ENCODE measurements around the gene PHF8. TPM values are rescaled to one million over a fixed set of nuclear protein-coding genes. Genes with fewer than 3 reads are reported as not detected.
A peak's percentile ranks its signal among the peaks of the same experiment; 100 is the strongest.

The PHF8 gene
- total RNA-seq: 10 to 100 TPM; 51.7 to 53.2 TPM

- H3K36me3 Mint-ChIP-seq (ENCODE audit: low read depth): peaks cover 13% of the 10 kb centered on the region
- H3K27me3 Mint-ChIP-seq (ENCODE audit: low read depth): no peaks in the 10 kb centered on the region
- H3K27ac Mint-ChIP-seq: peak within 1 kb of the TSS; percentile 95
- H3K9me3 Mint-ChIP-seq: no peaks in the 10 kb centered on the region
- intact Hi-C loops (cut with micrococcal nuclease): loop anchor here (1.0 to 10.0 kb wide), 11 partner anchors 139 to 1117 kb away; partner anchors contain the start of genes FAM120C, GNL3L, KDM5C and RIBC1
- peak within 1 kb of the TSS; percentile 89 for H3K4me3 Mint-ChIP-seq
- H3K4me1 Mint-ChIP-seq (ENCODE audit: low read depth): peaks cover 19% of the 10 kb centered on the region
- DNase-seq: peak; percentile 95
- CTCF ChIA-PET: no interaction called here
These were observed at the start of gene PHF8 for GRCh38 chrX:54044126-54044876. Gene PHF8, minus strand, starts transcription at chrX:54044473. Its CDS starts 1,745 bp downstream, at chrX:54042728.

- CTCF ChIA-PET: interaction anchor here (0.7 kb wide), 1 partner anchor 17 kb away, joined by 3 read pairs; no protein-coding TSS in a partner anchor
- intact Hi-C loops (cut with micrococcal nuclease): no loop called here
- H3K36me3 Mint-ChIP-seq (ENCODE audit: low read depth): peaks cover 1% of the 10 kb centered on the region
These were observed 49.3 kb upstream of the PHF8 start for GRCh38 chrX:54093571-54093970.

GRCh38 chrX:54093159-54093558 lies 48.9 kb upstream of the PHF8 start:
- intact Hi-C loops (cut with micrococcal nuclease): no loop called here
- DNase-seq: no peak
- peaks cover 1% of the 10 kb centered on the region for H3K36me3 Mint-ChIP-seq (ENCODE audit: low read depth)
- CTCF ChIA-PET: interaction anchor here (0.7 kb wide), 1 partner anchor 18 kb away, joined by 3 read pairs; no protein-coding TSS in a partner anchor
- no peaks in the 10 kb centered on the region for H3K4me1 Mint-ChIP-seq (ENCODE audit: low read depth)
- no peak overlapping the region for H3K4me3 Mint-ChIP-seq
- H3K27ac Mint-ChIP-seq: no peak overlapping the region
- no peaks in the 10 kb centered on the region for H3K9me3 Mint-ChIP-seq
- H3K27me3 Mint-ChIP-seq (ENCODE audit: low read depth): no peaks in the 10 kb centered on the region

More at GRCh38 chrX:54093571-54093970, 49.3 kb upstream of the PHF8 start:
- Mint-ChIP-seq H3K27ac (no peak overlapping the region), H3K4me1 (ENCODE audit: low read depth) (no peaks in the 10 kb centered on the region), H3K9me3 (no peaks in the 10 kb centered on the region), H3K4me3 (no peak overlapping the region), H3K27me3 (ENCODE audit: low read depth) (no peaks in the 10 kb centered on the region)
- DNase-seq: no peak

- Mint-ChIP-seq H3K9me3 (no peaks in the 10 kb centered on the region), H3K27ac (no peak overlapping the region), H3K4me1 (ENCODE audit: low read depth) (no peaks in the 10 kb centered on the region), H3K36me3 (ENCODE audit: low read depth) (peaks cover 1% of the 10 kb centered on the region), H3K4me3 (no peak overlapping the region), H3K27me3 (ENCODE audit: low read depth) (no peaks in the 10 kb centered on the region)
- intact Hi-C loops (cut with micrococcal nuclease): no loop called here
- CTCF ChIA-PET: no interaction called here
- no peak for DNase-seq
These were observed 46.6 kb upstream of the PHF8 start for GRCh38 chrX:54090880-54091279.

- peaks cover 1% of the 10 kb centered on the region for H3K36me3 Mint-ChIP-seq (ENCODE audit: low read depth)
- CTCF ChIA-PET: no interaction called here
- DNase-seq: no peak
- no peaks in the 10 kb centered on the region for H3K9me3 Mint-ChIP-seq
- no peaks in the 10 kb centered on the region for H3K27me3 Mint-ChIP-seq (ENCODE audit: low read depth)
- no peak overlapping the region for H3K27ac Mint-ChIP-seq
- no peak overlapping the region for H3K4me3 Mint-ChIP-seq
- intact Hi-C loops (cut with micrococcal nuclease): no loop called here
- no peaks in the 10 kb centered on the region for H3K4me1 Mint-ChIP-seq (ENCODE audit: low read depth)
These were observed 44.9 kb upstream of the PHF8 start for GRCh38 chrX:54089191-54089590.

- Mint-ChIP-seq H3K4me3 (no peak overlapping the region), H3K36me3 (ENCODE audit: low read depth) (peaks cover 1% of the 10 kb centered on the region)
- CTCF ChIA-PET: interaction anchor here (0.7 kb wide), 2 partner anchors 38 to 606 kb away, joined by 3 read pairs; no protein-coding TSS in a partner anchor
These were observed 43.4 kb upstream of the PHF8 start for GRCh38 chrX:54087661-54088060.

GRCh38 chrX:54085666-54086065 lies 41.4 kb upstream of the PHF8 start:
- H3K27me3 Mint-ChIP-seq (ENCODE audit: low read depth): no peaks in the 10 kb centered on the region
- DNase-seq: no peak
- H3K36me3 Mint-ChIP-seq (ENCODE audit: low read depth): peaks cover 1% of the 10 kb centered on the region
- CTCF ChIA-PET: no interaction called here
- intact Hi-C loops (cut with micrococcal nuclease): no loop called here
- no peaks in the 10 kb centered on the region for H3K9me3 Mint-ChIP-seq
- no peak overlapping the region for H3K4me3 Mint-ChIP-seq
- no peak overlapping the region for H3K27ac Mint-ChIP-seq
- H3K4me1 Mint-ChIP-seq (ENCODE audit: low read depth): no peaks in the 10 kb centered on the region

More at GRCh38 chrX:54087661-54088060, 43.4 kb upstream of the PHF8 start:
- Mint-ChIP-seq H3K27me3 (ENCODE audit: low read depth) (no peaks in the 10 kb centered on the region), H3K9me3 (no peaks in the 10 kb centered on the region), H3K27ac (no peak overlapping the region), H3K4me1 (ENCODE audit: low read depth) (no peaks in the 10 kb centered on the region)
- intact Hi-C loops (cut with micrococcal nuclease): no loop called here
- DNase-seq: no peak

- Mint-ChIP-seq H3K27me3 (ENCODE audit: low read depth) (no peaks in the 10 kb centered on the region), H3K27ac (no peak overlapping the region), H3K4me1 (ENCODE audit: low read depth) (no peaks in the 10 kb centered on the region), H3K4me3 (no peak overlapping the region), H3K9me3 (no peaks in the 10 kb centered on the region), H3K36me3 (ENCODE audit: low read depth) (no peaks in the 10 kb centered on the region)
- intact Hi-C loops (cut with micrococcal nuclease): no loop called here
- CTCF ChIA-PET: interaction anchor here (0.6 kb wide), 1 partner anchor 12 kb away, joined by 3 read pairs; no protein-coding TSS in a partner anchor
- DNase-seq: no peak
These were observed 32.6 kb upstream of the PHF8 start for GRCh38 chrX:54076903-54077302.

- no peak overlapping the region for H3K27ac Mint-ChIP-seq
- no peak for DNase-seq
- H3K4me3 Mint-ChIP-seq: no peak overlapping the region
- CTCF ChIA-PET: no interaction called here
- H3K27me3 Mint-ChIP-seq (ENCODE audit: low read depth): no peaks in the 10 kb centered on the region
- intact Hi-C loops (cut with micrococcal nuclease): no loop called here
- no peaks in the 10 kb centered on the region for H3K4me1 Mint-ChIP-seq (ENCODE audit: low read depth)
- no peaks in the 10 kb centered on the region for H3K9me3 Mint-ChIP-seq
- H3K36me3 Mint-ChIP-seq (ENCODE audit: low read depth): no peaks in the 10 kb centered on the region
These were observed 30.6 kb upstream of the PHF8 start for GRCh38 chrX:54074826-54075225.

GRCh38 chrX:54067766-54068165 lies 23.5 kb upstream of the PHF8 start:
- no peak for DNase-seq
- no peaks in the 10 kb centered on the region for H3K36me3 Mint-ChIP-seq (ENCODE audit: low read depth)
- H3K4me3 Mint-ChIP-seq: no peak overlapping the region
- intact Hi-C loops (cut with micrococcal nuclease): no loop called here
- CTCF ChIA-PET: no interaction called here
- H3K27me3 Mint-ChIP-seq (ENCODE audit: low read depth): no peaks in the 10 kb centered on the region
- H3K4me1 Mint-ChIP-seq (ENCODE audit: low read depth): no peaks in the 10 kb centered on the region
- H3K27ac Mint-ChIP-seq: no peak overlapping the region
- no peaks in the 10 kb centered on the region for H3K9me3 Mint-ChIP-seq

GRCh38 chrX:54066841-54067240 lies 22.6 kb upstream of the PHF8 start:
- Mint-ChIP-seq H3K4me3 (no peak overlapping the region), H3K9me3 (no peaks in the 10 kb centered on the region), H3K36me3 (ENCODE audit: low read depth) (no peaks in the 10 kb centered on the region), H3K4me1 (ENCODE audit: low read depth) (no peaks in the 10 kb centered on the region), H3K27me3 (ENCODE audit: low read depth) (no peaks in the 10 kb centered on the region), H3K27ac (no peak overlapping the region)
- CTCF ChIA-PET: interaction anchor here (0.6 kb wide), 1 partner anchor 91 kb away, joined by 3 read pairs; no protein-coding TSS in a partner anchor
- DNase-seq: no peak
- intact Hi-C loops (cut with micrococcal nuclease): no loop called here

- Mint-ChIP-seq H3K27ac (no peak overlapping the region), H3K27me3 (ENCODE audit: low read depth) (no peaks in the 10 kb centered on the region), H3K36me3 (ENCODE audit: low read depth) (no peaks in the 10 kb centered on the region), H3K9me3 (no peaks in the 10 kb centered on the region), H3K4me3 (no peak overlapping the region), H3K4me1 (ENCODE audit: low read depth) (no peaks in the 10 kb centered on the region)
- intact Hi-C loops (cut with micrococcal nuclease): no loop called here
- no peak for DNase-seq
- CTCF ChIA-PET: no interaction called here
These were observed 20.3 kb upstream of the PHF8 start for GRCh38 chrX:54064564-54064963.

GRCh38 chrX:54063361-54063760 lies 19.1 kb upstream of the PHF8 start:
- CTCF ChIA-PET: no interaction called here

More at GRCh38 chrX:54063361-54063760, 19.1 kb upstream of the PHF8 start:
- Mint-ChIP-seq H3K9me3 (no peaks in the 10 kb centered on the region), H3K4me3 (no peak overlapping the region), H3K4me1 (ENCODE audit: low read depth) (no peaks in the 10 kb centered on the region), H3K27me3 (ENCODE audit: low read depth) (no peaks in the 10 kb centered on the region), H3K27ac (no peak overlapping the region), H3K36me3 (ENCODE audit: low read depth) (no peaks in the 10 kb centered on the region)
- no peak for DNase-seq
- intact Hi-C loops (cut with micrococcal nuclease): no loop called here

Measured in activated naive CD4-positive, alpha-beta T cell treated with anti-CD3 and anti-CD28 coated beads for 36 hours (primary cell).